Measurements from ENCODE around the gene GAL3ST2.
"Not testable (repeated sequence)": the region's sequence is repeated elsewhere in the genome, so short reads cannot be mapped to it uniquely, and the experiment has no call there.

Gene GAL3ST2

GRCh38 chr2:241776336-241777169 lies at the start of gene GAL3ST2:
Gene GAL3ST2, plus strand, starts transcription at chr2:241776822. Its CDS starts 134 bp downstream, at chr2:241776956.
- no peak for DNase-seq

DNA sequence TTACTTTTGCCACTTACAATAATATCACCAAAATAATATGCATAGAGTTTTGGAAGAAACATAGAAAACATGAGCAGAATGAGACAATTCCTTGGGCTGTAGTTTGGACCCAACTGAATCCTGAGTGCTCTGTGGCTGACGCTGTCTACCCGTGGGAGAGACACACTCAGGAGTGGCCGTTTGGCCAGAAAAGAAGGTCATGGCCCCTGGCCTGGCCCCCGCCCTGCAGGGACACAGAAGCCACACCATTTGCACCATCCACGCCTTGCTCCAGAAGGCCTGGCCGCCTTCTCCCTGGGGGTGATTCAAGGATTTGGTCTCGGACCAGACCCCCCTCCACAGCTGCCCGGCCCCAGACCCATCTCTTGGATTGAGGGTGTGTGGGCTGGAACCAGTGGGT lies 48.6 kb upstream of the GAL3ST2 start:
- no peak for DNase-seq

DNA sequence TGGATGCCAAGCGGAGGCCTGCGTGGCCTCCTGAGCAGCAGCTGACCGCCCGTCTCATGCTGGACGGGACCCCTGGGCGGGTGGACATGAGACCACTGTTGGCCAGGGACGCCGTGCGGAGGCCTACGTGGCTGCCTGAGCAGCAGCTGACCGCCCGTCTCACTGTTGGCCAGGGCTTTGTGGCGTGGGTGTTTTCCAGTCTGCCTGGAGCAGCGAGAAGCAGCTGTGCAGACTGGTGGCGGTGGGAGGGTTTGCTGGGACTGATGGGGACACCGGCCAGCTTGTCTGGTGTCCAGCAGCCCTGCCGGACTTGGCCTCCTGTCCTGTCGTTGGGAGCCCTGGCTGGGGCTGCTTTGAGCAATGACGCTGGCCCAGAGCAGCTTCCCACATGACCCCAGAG lies 48.0 kb upstream of the GAL3ST2 start:
- no peak for DNase-seq

DNA sequence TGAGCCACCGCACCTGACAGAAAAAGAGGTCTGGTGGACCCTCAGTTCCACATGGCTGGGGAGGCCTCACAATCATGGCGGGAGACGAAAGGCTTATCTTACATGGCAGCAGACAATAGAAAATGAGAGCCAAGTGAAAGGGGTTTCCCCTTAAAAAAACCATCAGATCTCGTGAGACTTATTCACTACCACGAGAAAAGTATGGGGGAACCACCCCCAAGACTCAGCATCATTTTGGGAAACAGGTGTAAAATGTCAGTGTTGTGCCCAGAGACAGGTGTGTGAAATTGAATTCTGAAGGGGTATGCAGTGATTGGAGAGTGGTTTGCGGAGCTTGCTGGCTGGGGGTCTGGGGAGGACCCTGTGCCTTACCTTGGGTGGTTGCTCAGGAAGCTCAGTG lies 46.8 kb upstream of the GAL3ST2 start:
- no peak for DNase-seq

DNA sequence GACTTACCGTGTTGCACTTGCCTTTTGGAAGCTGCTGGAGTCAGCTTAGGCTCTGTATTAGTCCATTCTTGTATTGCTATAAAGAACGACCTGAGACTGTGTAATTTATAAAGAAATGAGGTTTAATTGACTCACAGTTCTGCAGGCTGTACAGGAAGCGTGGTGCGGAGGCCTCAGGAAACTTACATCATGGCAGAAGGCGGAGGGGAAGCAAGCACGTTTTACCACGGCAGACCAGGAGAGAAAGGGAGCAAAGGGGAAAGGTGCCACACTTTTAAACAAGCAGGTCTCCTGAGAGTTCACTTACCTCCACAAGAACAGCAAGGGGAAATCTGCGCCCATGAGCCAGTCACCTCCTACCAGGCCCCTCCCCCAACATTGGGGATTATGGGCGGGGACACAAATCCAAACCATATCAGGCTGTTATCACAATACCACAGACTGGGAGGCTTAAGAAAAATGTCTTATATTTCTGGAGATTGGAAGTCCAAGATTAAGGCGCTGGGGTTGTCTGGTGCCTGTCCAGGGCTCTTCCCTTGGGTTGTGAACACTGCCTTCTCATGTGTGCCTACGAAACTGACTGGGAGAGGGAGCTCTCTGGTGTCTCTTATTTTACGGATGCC lies 45.8 kb upstream of the GAL3ST2 start:
- no peak for DNase-seq

- peak; percentile 58 for DNase-seq
These were observed 44.0 kb upstream of the GAL3ST2 start for GRCh38 chr2:241732513-241733186.

- DNase-seq = peak; percentile 15
These were observed 43.0 kb upstream of the GAL3ST2 start for GRCh38 chr2:241733391-241734207.

DNA sequence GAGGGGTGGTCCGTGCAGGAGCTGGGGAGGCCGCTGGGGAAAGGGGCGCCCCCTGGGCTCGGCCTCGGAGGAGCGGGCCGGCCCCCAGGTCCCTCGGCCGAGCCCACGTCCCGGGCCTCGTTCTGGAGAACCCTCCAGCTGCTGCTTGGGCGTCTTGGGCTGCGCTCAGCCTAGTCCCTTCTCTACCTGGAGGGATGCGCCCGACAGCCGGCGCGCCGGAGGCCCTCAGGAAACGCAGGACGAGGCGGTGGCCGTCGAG lies 42.5 kb upstream of the GAL3ST2 start:
- DNase-seq = no peak

DNA sequence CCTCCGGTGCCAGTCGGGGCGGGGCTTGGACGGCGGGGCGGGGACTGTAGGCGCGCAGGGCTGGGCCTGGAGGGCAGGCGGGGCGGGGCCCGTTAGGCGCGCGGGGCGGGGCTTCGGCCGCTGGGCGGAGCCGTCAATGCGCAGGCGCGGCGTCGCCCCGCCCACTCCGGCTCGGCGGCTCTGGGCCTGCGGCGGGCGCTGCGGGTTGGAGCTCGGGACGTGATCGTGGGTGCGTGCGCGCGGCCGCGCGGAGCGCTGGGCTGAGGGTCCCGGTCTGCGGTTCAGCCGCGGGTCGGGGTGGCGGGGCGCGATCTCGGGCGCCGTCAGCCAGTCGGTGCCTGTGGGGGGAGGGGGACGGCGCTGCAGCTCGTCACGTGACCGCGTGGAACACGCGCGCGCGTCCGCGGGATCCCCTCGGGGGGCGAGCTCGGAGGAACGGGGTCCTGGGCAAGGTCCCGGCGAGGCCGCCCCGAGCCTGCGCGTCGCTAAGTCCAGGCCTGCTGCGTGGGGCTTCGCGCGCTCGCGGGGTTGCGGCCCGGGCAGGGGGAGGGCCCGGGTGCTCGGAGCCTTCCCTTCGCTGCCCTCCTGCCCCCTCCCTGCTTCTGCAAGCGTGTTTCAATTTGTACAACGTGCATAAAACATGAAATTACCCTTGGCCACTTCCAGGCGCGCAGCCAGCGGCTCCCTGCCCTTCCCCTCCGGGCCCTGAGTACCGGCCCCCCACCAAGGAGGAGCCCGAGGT lies 42.0 kb upstream of the GAL3ST2 start, which contains the start of gene D2HGDH:
Gene D2HGDH (plus strand): TSS at position 164 of the 742 bp plus-strand sequence. CDS start 595 bp downstream, outside the sequence.
- DNase-seq = peak; percentile 90

DNA sequence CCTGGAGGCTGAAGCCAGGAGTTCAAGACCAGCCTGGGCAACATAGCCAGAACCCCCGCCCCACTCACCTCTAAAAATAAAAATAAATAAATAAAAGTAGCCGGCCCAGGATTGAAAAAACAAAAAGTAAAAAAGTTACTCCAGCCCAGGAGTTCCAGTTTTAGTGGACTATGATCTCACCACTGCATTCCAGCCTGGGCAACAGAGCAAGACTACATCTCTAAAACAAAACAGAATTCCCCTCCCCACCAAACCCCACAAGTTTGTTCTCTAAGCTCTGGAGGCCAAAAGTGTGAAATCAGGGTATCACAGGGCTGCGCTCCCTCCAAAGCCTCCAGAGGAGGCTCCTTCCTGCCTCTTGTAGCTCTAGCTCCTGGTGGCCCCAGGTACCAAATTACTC lies 40.5 kb upstream of the GAL3ST2 start:
- no peak for DNase-seq

DNA sequence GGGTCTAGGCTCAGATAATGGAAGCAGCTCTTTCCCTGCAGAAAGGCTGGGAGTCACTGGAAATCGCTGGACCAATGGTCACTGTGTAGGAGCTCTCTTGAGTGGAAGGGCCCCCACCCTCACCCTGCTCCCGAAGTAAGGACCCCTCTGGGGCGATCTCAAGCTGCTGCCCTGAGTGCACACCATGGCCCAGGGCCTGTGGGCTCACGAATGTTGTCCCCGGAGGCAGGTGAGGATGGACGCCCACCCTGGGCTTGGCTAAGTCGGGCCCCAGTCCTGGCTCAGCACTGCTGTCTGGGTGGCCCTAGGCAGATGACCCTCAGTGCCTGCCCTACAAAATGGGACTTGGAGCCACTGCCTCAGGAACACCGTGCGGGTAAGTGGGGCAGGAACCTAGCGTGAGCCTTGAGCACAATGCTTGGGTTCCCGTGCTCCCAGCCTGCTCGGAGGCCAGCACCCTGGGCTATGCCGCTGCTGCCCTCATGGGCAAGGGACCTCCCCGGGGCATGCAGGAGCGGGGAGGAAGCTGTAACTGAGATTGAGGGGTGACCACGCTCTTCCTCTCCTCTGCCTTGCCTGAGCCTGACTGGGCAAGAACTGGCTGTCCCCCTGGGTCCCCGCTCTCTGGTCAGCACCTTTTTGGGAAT lies 38.5 kb upstream of the GAL3ST2 start:
- DNase-seq = no peak

DNA sequence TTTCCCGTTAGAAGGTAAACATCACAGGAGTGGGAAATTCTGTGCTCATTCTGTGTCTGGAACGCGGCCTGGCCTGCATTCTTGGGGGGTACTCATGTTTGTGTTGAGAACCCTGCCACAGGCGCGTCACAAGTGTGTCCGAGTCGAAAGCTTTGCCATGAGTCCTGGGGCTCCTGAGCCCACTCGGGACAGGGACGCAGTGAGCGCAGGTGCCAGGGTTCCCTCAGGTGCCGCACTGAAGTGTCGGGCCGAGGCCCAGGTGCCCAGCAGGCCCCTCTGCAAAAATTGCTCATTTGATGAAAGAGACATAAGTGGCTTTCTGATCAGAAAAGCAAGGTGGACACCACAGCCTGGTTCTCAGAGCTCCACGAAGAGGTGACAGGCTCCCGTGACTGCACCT lies 37.4 kb upstream of the GAL3ST2 start:
- DNase-seq = no peak

GRCh38 chr2:241739651-241740050 lies 37.0 kb upstream of the GAL3ST2 start:
- DNase-seq = no peak

DNA sequence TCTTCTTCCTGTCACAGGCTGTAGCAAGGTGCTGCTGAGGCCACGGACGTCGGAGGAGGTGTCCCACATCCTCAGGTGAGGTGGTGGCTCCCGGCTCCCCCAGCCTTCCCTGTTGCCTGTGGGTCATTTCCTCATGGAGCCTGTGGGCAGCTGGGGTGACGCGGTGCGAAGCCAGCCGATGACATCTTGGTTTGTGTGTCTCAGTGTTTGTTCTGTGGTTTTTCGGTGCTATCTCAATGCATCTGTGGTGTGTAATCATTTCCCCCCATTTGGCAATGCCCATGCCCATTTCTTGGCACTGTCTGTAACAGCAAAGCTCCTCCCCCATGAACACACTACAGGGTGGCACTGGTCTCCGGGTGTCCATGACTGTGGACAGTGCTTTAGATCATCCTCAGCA lies 35.6 kb upstream of the GAL3ST2 start:
- DNase-seq = no peak

DNA sequence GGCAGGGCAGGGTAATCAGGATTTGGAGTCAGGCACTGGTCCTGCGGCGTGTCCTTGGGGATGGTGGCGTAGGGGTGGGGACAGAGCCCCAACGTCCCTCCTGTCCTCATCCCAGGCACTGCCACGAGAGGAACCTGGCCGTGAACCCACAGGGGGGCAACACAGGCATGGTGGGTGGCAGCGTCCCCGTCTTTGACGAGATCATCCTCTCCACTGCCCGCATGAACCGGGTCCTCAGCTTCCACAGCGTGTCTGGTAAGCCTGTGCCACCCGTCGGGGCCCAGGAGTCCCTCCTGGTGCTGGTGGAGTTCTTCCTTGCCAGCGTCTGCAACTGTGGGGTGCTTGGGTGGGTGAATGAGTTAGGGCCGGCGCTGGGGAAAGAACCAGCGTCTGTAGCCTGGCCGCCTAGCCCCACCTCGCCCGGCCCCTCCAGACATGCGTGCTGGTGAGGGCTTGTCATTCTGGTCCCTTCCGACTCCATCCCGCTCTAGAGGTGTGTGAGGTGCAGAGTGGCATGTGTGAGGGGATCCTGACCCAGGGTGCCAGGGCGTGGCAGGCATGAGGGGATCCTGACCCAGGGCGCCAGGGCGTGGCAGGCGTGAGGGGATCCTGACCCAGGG lies 34.2 kb upstream of the GAL3ST2 start:
- DNase-seq = no peak

- not testable (repeated sequence) for DNase-seq
These were observed 33.6 kb upstream of the GAL3ST2 start for GRCh38 chr2:241743008-241743407.

DNA sequence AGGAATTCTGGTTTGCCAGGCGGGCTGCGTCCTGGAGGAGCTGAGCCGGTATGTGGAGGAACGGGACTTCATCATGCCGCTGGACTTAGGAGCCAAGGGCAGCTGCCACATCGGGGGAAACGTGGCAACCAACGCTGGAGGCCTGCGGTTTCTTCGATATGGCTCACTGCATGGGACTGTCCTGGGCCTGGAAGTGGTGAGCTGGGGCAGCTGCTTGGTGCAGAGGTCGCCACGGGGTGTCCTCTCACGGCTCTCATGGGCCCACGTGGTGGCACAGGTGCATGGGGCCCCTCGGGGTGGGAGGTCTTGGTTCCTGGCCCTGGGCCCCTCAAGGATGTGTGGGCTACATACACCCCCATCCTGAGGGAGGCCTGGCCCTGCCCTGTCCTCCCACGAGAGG lies 33.0 kb upstream of the GAL3ST2 start:
- DNase-seq = no peak

DNA sequence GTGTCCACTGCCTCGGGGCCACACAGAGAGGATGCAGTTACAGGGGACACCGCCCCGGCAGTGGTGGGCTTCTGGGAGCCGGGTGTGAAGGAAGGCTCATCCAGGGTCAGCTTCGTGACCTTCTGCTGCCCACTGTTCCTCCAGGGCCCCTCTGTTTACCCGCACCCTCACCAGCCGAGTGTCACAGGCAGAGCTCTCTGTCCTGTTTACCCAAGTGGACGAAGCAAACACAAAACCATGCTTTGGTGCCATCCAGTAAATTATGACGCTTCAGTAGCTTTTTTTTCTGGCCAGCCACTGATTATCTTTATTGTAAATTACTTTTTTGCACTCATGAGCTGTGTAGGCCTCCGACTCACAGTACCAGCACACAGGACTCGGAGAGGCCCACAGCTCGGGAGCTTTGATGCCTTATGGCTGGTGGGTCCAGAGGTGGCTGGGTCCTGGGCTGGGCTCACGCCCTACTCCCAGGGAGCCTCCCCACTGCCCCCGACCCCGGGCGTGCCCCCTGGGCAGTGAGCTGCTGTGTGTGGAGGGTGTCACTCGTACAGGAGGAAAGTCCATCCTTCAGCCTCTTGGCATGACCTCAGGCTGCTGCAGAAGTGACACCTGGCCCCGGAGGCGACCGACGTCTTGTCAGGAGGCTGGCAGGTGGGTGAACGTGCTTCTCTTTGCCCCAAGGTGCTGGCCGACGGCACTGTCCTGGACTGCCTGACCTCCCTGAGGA lies 32.4 kb upstream of the GAL3ST2 start:
- no peak for DNase-seq

GRCh38 chr2:241745276-241745675 lies 31.3 kb upstream of the GAL3ST2 start:
- no peak for DNase-seq

DNA sequence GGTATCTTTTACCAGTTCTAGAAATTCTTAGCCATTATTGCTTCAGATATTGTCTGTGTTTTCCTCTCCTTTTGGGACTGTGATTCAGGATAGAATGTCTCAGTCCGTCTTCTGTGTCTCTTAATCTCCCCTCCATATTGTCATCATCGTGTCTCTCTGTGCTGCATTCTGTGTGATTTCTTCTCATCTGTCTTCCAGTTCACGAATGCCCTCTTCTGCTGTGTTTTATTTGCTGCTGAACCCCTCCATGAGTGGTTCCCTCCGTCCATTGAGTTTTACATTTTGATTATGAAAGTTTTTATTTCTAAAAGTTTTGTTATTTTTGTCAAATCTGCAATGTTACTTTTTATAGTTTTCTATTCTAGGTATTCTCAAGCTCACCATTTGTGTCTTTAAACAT lies 30.5 kb upstream of the GAL3ST2 start:
- DNase-seq = no peak
